Measurements from ENCODE around the gene MEGF11. TPM values are rescaled to one million over a fixed set of nuclear protein-coding genes. Genes with fewer than 3 reads are reported as not detected.
"Not testable (repeated sequence)": the region's sequence is repeated elsewhere in the genome, so short reads cannot be mapped to it uniquely, and the experiment has no call there.

Gene MEGF11
- total RNA-seq, 3 donors from 2014 or later (not counting 1 experiment from before 2014, with no cell fraction given), result not detected

- H3K27me3 Mint-ChIP-seq (ENCODE audit: low read depth in 2 of 2), result peaks cover 16 to 19% of the 10 kb centered on the region in 2 donors
- Histone ChIP-seq H3K27ac (ENCODE audit: low read length) (no peak overlapping the region), H3K4me1 (ENCODE audit: control insufficient read depth, insufficient read depth, low read length) (no peaks in the 10 kb centered on the region), H3K9me3 (ENCODE audit: control insufficient read depth, insufficient read depth, low read length) (no peaks in the 10 kb centered on the region), H3K36me3 (ENCODE audit: control insufficient read depth, insufficient read depth, low read length) (no peaks in the 10 kb centered on the region), H3K27me3 (ENCODE audit: control insufficient read depth, insufficient read depth, low read length) (no peaks in the 10 kb centered on the region), H3K4me3 (ENCODE audit: low read length) (no peak overlapping the region)
- intact Hi-C loops (cut with micrococcal nuclease), result no loop called here
- WGBS (ENCODE audit: insufficient coverage), result 73% methylated on average over 6 of the region's 6 CpGs
- DNase-seq (no peak), ATAC-seq (no peak)
- H3K36me3 Mint-ChIP-seq, result no peaks in the 10 kb centered on the region
- no peaks in the 10 kb centered on the region for H3K4me1 Mint-ChIP-seq
- H3K27ac Mint-ChIP-seq, result no peak overlapping the region
- no peak overlapping the region for H3K4me3 Mint-ChIP-seq
- no peak for TF ChIP-seq CTCF (IDR thresholded peaks at IDR 0.05)
- no peaks in the 10 kb centered on the region for H3K9me3 Mint-ChIP-seq
Measured at GRCh38 chr15:66270932-66271331, 17.4 kb upstream of the MEGF11 start.

GRCh38 chr15:66269326-66270090 lies 16.0 kb upstream of the MEGF11 start:
- H3K36me3 ChIP-seq (ENCODE audit: control insufficient read depth, insufficient read depth, low read length), result no peaks in the 10 kb centered on the region
- H3K4me3 Mint-ChIP-seq, result no peak overlapping the region
- H3K4me3 ChIP-seq (ENCODE audit: low read length), result no peak overlapping the region
- ATAC-seq (no peak), DNase-seq (no peak)
- peaks cover 16 to 19% of the 10 kb centered on the region in 2 donors for H3K27me3 Mint-ChIP-seq (ENCODE audit: low read depth in 2 of 2)
- no peaks in the 10 kb centered on the region for H3K36me3 Mint-ChIP-seq
- H3K9me3 ChIP-seq (ENCODE audit: control insufficient read depth, insufficient read depth, low read length), result no peaks in the 10 kb centered on the region
- no peaks in the 10 kb centered on the region for H3K4me1 Mint-ChIP-seq
- no peak overlapping the region for H3K27ac ChIP-seq (ENCODE audit: low read length)
- H3K27me3 ChIP-seq (ENCODE audit: control insufficient read depth, insufficient read depth, low read length), result no peaks in the 10 kb centered on the region
- no peaks in the 10 kb centered on the region for H3K4me1 ChIP-seq (ENCODE audit: control insufficient read depth, insufficient read depth, low read length)
- 81% methylated on average over 13 of the region's 13 CpGs for WGBS (ENCODE audit: insufficient coverage)
- intact Hi-C loops (cut with micrococcal nuclease), result no loop called here
- no peak for TF ChIP-seq CTCF (IDR thresholded peaks at IDR 0.05)
- H3K9me3 Mint-ChIP-seq, result no peaks in the 10 kb centered on the region
- H3K27ac Mint-ChIP-seq, result no peak overlapping the region

GRCh38 chr15:66264859-66265513 lies 11.4 kb upstream of the MEGF11 start:
- no peak for DNase-seq
- intact Hi-C loops (cut with micrococcal nuclease), result no loop called here
- Mint-ChIP-seq H3K4me1 (no peaks in the 10 kb centered on the region), H3K36me3 (no peaks in the 10 kb centered on the region), H3K4me3 (no peak overlapping the region), H3K27ac (no peak overlapping the region), H3K9me3 (no peaks in the 10 kb centered on the region), H3K27me3 (ENCODE audit: low read depth in 2 of 2) (peaks cover 27 to 37% of the 10 kb centered on the region in 2 donors)
- no peaks in the 10 kb centered on the region for H3K4me1 ChIP-seq (ENCODE audit: control insufficient read depth, insufficient read depth, low read length)
- H3K36me3 ChIP-seq (ENCODE audit: control insufficient read depth, insufficient read depth, low read length), result no peaks in the 10 kb centered on the region
- H3K4me3 ChIP-seq (ENCODE audit: low read length), result no peak overlapping the region
- no peak for TF ChIP-seq CTCF (IDR thresholded peaks at IDR 0.05)
- no peak for ATAC-seq
- no peak overlapping the region for H3K27ac ChIP-seq (ENCODE audit: low read length)
- no peaks in the 10 kb centered on the region for H3K9me3 ChIP-seq (ENCODE audit: control insufficient read depth, insufficient read depth, low read length)
- 93% methylated on average over 20 of the region's 20 CpGs for WGBS (ENCODE audit: insufficient coverage)
- H3K27me3 ChIP-seq (ENCODE audit: control insufficient read depth, insufficient read depth, low read length), result no peaks in the 10 kb centered on the region

GRCh38 chr15:66262837-66263236 lies 9.3 kb upstream of the MEGF11 start:
- 88% methylated on average over 1 of the region's 1 CpG for WGBS (ENCODE audit: insufficient coverage)
- H3K27ac ChIP-seq (ENCODE audit: low read length); H3K9me3 Mint-ChIP-seq; H3K4me3 Mint-ChIP-seq; H3K4me1 Mint-ChIP-seq; ATAC-seq; H3K4me1 ChIP-seq (ENCODE audit: control insufficient read depth, insufficient read depth, low read length); H3K27me3 ChIP-seq (ENCODE audit: control insufficient read depth, insufficient read depth, low read length); H3K36me3 ChIP-seq (ENCODE audit: control insufficient read depth, insufficient read depth, low read length); DNase-seq; intact Hi-C loops (cut with micrococcal nuclease); H3K36me3 Mint-ChIP-seq; H3K27ac Mint-ChIP-seq; H3K9me3 ChIP-seq (ENCODE audit: control insufficient read depth, insufficient read depth, low read length); H3K4me3 ChIP-seq (ENCODE audit: low read length): not testable (repeated sequence)
- H3K27me3 Mint-ChIP-seq (ENCODE audit: low read depth in 2 of 2), result peaks cover 21 to 33% of the 10 kb centered on the region in 2 donors
